Right cardiac atrium (tissue), 5 donors: ENCODE data around the gene EDNRA. TPM values are rescaled to one million over a fixed set of nuclear protein-coding genes. Genes with fewer than 3 reads are reported as not detected.

Experiments
- ATAC-seq, 2 donors: fragments of 200-7000 bp; cut with Tn5 transposase; one replicate each; pipeline versions ENCODE4 v1.8.0 to v1.9.1; 2020; ENCODE audit warnings: moderate library complexity in 2 of 2, mild to moderate bottlenecking in 1 of 2
- DNase-seq, 3 donors: peaks; one replicate each; pipeline ENCODE4 v3.0.0-alpha.2; 2020
- H3K27ac ChIP-seq: one replicate; pipeline ENCODE4 v1.5.1; 2013; ENCODE audit warnings: mild to moderate bottlenecking, low read length, control low read depth, moderate library complexity
- H3K27me3 ChIP-seq: one replicate; pipeline ENCODE4 v1.6.1; 2013; ENCODE audit not compliant: control insufficient read depth, insufficient read depth
- H3K4me1 ChIP-seq: one replicate; pipeline ENCODE4 v1.6.1; 2013; ENCODE audit warnings: low read length; ENCODE audit not compliant: control insufficient read depth, insufficient read depth
- H3K4me3 ChIP-seq: one replicate; pipeline ENCODE4 v1.5.1; 2013; ENCODE audit warnings: low read length, control low read depth
- H3K9me3 ChIP-seq: one replicate; pipeline ENCODE4 v1.6.1; 2013; ENCODE audit warnings: low read length; ENCODE audit not compliant: control insufficient read depth
- WGBS: extraction: QIAGEN DNeasy Blood & Tissue Kit; methylation state at CpG from one replicate; pipeline ENCODE4 v1.1.7; 2013; 5-methylcytosine and 5-hydroxymethylcytosine counted together
- intact Hi-C, 4 donors: fragments of 100-400 bp; cut with DNase I; formaldehyde crosslinking; loops; one replicate each; pipeline versions ENCODE4 v1.11.0 to v1.14.0; 2022 to 2023
- polyA plus RNA-seq: library from polyadenylated mRNA; stranded (reverse); fragments of 200-250 nt; gene quantifications from one replicate; pipeline ENCODE4 v1.2.3, GENCODE V29; 2013
- total RNA-seq, 4 donors: library from RNA; stranded (reverse); fragmentation: NEBNext Ultra II Directional; extraction: Animal tissue kit (Norgen Biotek cat#: 25700); gene quantifications; one replicate each; pipeline ENCODE4 v1.2.1, GENCODE V29; 2021
- donor health status: healthy with polysubstance abuse.
- donor health status: DM: no; HTN: yes; CAD: no.
- donor health status: DM: no; HTN: no; CAD: no.
- donor health status: DM: no; HTN: yes; CAD: no; lungs with severe emphysema.
- donor health status: DM: yes; HTN: yes; CAD: no.

Gene EDNRA
- total and polyA plus RNA-seq, 5 donors = 21.9 to 99.8 (median 64.2) TPM

- H3K4me1 ChIP-seq = no peaks in the 10 kb centered on the region
- intact Hi-C loops = loop anchor here in 2 of 4 donors (2.0 to 5.0 kb wide), 2 partner anchors 426 to 430 kb away; no protein-coding TSS in a partner anchor
- no peak overlapping the region for H3K27ac ChIP-seq
- H3K4me3 ChIP-seq = no peak overlapping the region
- ATAC-seq (no peak), DNase-seq (no peak)
- 89% methylated on average over 3 of the region's 3 CpGs for WGBS
- no peaks in the 10 kb centered on the region for H3K27me3 ChIP-seq
- H3K9me3 ChIP-seq = no peaks in the 10 kb centered on the region
These were observed 106.1 kb downstream of the EDNRA start for GRCh38 chr4:147587041-147587440.

GRCh38 chr4:147589586-147589985 is 108.7 kb downstream of the EDNRA start:
- no peaks in the 10 kb centered on the region for H3K9me3 ChIP-seq
- no peak overlapping the region for H3K27ac ChIP-seq
- no peaks in the 10 kb centered on the region for H3K4me1 ChIP-seq
- WGBS = 51% methylated on average over 1 of the region's 1 CpG
- H3K4me3 ChIP-seq = no peak overlapping the region
- peak; percentile 51 to 69 for ATAC-seq
- no peak for DNase-seq
- intact Hi-C loops = loop anchor here in 1 of 4 donors (5.0 kb wide), 1 partner anchor 432 kb away; no protein-coding TSS in a partner anchor
- no peaks in the 10 kb centered on the region for H3K27me3 ChIP-seq

GRCh38 chr4:147590249-147590920 is 109.5 kb downstream of the EDNRA start:
- 39% methylated on average over 12 of the region's 12 CpGs for WGBS
- no peaks in the 10 kb centered on the region for H3K4me1 ChIP-seq
- no peak overlapping the region for H3K27ac ChIP-seq
- no peak overlapping the region for H3K4me3 ChIP-seq
- H3K9me3 ChIP-seq = no peaks in the 10 kb centered on the region
- intact Hi-C loops = loop anchor here (2.0 to 10.0 kb wide), 5 partner anchors 478 to 576 kb away; no protein-coding TSS in a partner anchor
- ATAC-seq (peak; percentile 67 to 68), DNase-seq (peak; percentile 43 to 84 (median 60))
- no peaks in the 10 kb centered on the region for H3K27me3 ChIP-seq

- DNase-seq (no peak), ATAC-seq (no peak)
- Histone ChIP-seq H3K4me1 (no peaks in the 10 kb centered on the region), H3K4me3 (no peak overlapping the region), H3K27me3 (no peaks in the 10 kb centered on the region), H3K9me3 (no peaks in the 10 kb centered on the region), H3K27ac (no peak overlapping the region)
- intact Hi-C loops = loop anchor here (2.0 to 10.0 kb wide), 5 partner anchors 479 to 576 kb away; no protein-coding TSS in a partner anchor
These were observed 110.2 kb downstream of the EDNRA start for GRCh38 chr4:147591106-147591505.

- no peak for ATAC-seq
- Histone ChIP-seq H3K4me1 (no peaks in the 10 kb centered on the region), H3K27ac (no peak overlapping the region), H3K27me3 (no peaks in the 10 kb centered on the region), H3K4me3 (no peak overlapping the region), H3K9me3 (no peaks in the 10 kb centered on the region)
- intact Hi-C loops = loop anchor here (5.0 to 10.0 kb wide), 4 partner anchors 482 to 579 kb away; no protein-coding TSS in a partner anchor
- DNase-seq = no peak
- WGBS = 42% methylated on average over 5 of the region's 5 CpGs
These were observed 113.2 kb downstream of the EDNRA start for GRCh38 chr4:147594107-147594506.

Other genes starting within 250 kb of the EDNRA start
- 10 to 100 TPM; 27.4 to 31.3 (median 28.5) TPM for gene TMEM184C, start 136.3 kb downstream of the EDNRA start, total RNA-seq
- gene TMEM184C, start 136.3 kb downstream of the EDNRA start, polyA plus RNA-seq = 10.9 TPM
- gene PRMT9, start 203.1 kb downstream of the EDNRA start, total RNA-seq = 1 to 10 TPM; 5.6 to 7.1 (median 6.4) TPM
- gene PRMT9, start 203.1 kb downstream of the EDNRA start, polyA plus RNA-seq = 4.9 TPM